ENCODE measurements around the gene ZEB2. TPM values are rescaled to one million over a fixed set of nuclear protein-coding genes. Genes with fewer than 3 reads are reported as not detected.

Gene ZEB2
- total and polyA plus RNA-seq, 12 donors, result 17.2 to 99.5 (median 83.0) TPM

- H3K9me3 ChIP-seq, result no peaks in the 10 kb centered on the region
- H3K27ac ChIP-seq, result peak overlapping the region; percentile 57 to 86 (median 78)
- intact Hi-C loops (cut with DNase I), result loop anchor here in 1 of 10 donors (5.0 kb wide), 1 partner anchor 81 kb away; no protein-coding TSS in a partner anchor
- no peak for TF ChIP-seq CTCF (IDR thresholded peaks at IDR 0.05)
- H3K27me3 ChIP-seq, result no peaks in the 10 kb centered on the region
- H3K4me3 ChIP-seq, result peak overlapping the region in 9 of 10 donors; percentile 5 to 44 (median 32)
- ATAC-seq (peak; percentile 66 to 88 (median 84)), DNase-seq (peak in 1 of 2 donors; percentile 35)
- peaks cover 0 to 94% (median 65%) of the 10 kb centered on the region in 9 donors for H3K4me1 ChIP-seq
- 31 to 36% methylated on average over 10 of the region's 10 CpGs for WGBS, 2 donors
- H3K36me3 ChIP-seq, result peaks cover 0 to 55% (median 0%) of the 10 kb centered on the region in 9 donors
These were observed 89.1 kb downstream of the ZEB2 start for GRCh38 chr2:144430722-144431391.

- peak in 4 of 8 donors; percentile 14 to 37 (median 23) for ATAC-seq
- intact Hi-C loops (cut with DNase I), result loop anchor here in 1 of 10 donors (5.0 kb wide), 1 partner anchor 83 kb away; no protein-coding TSS in a partner anchor
- H3K36me3 ChIP-seq, result peaks cover 0 to 50% (median 0%) of the 10 kb centered on the region in 9 donors
- whole genome bisulfite sequencing, 2 donors, result 34 to 40% methylated on average over 6 of the region's 6 CpGs
- no peaks in the 10 kb centered on the region for H3K27me3 ChIP-seq
- H3K4me1 ChIP-seq, result peaks cover 0 to 98% (median 70%) of the 10 kb centered on the region in 9 donors
- DNase-seq, result no peak
- H3K27ac ChIP-seq, result peak overlapping the region in 6 of 10 donors; percentile 73 to 86 (median 82)
- TF ChIP-seq CTCF (IDR thresholded peaks at IDR 0.05), result no peak
- no peaks in the 10 kb centered on the region for H3K9me3 ChIP-seq
- H3K4me3 ChIP-seq, result peak overlapping the region in 3 of 10 donors; percentile 35 to 44 (median 36)
These were observed 90.4 kb downstream of the ZEB2 start for GRCh38 chr2:144429396-144430112.

- H3K27ac ChIP-seq, result peak overlapping the region in 9 of 10 donors; percentile 6 to 81 (median 35)
- DNase-seq, result no peak
- H3K9me3 ChIP-seq, result no peaks in the 10 kb centered on the region
- H3K4me1 ChIP-seq, result peaks cover 0 to 80% (median 50%) of the 10 kb centered on the region in 9 donors
- intact Hi-C loops (cut with DNase I), result no loop called here
- H3K36me3 ChIP-seq, result peaks cover 0 to 70% (median 5%) of the 10 kb centered on the region in 9 donors
- no peaks in the 10 kb centered on the region for H3K27me3 ChIP-seq
- peak in 6 of 8 donors; percentile 37 to 79 (median 66) for ATAC-seq
- WGBS, 2 donors, result 13 to 14% methylated on average over 4 of the region's 4 CpGs
- TF ChIP-seq CTCF (IDR thresholded peaks at IDR 0.05), result peak in 1 of 9 donors; percentile 4
- no peak overlapping the region for H3K4me3 ChIP-seq
These were observed 92.9 kb downstream of the ZEB2 start for GRCh38 chr2:144426981-144427479.

GRCh38 chr2:144426355-144426754 lies 93.6 kb downstream of the ZEB2 start:
- peaks cover 0 to 77% (median 5%) of the 10 kb centered on the region in 9 donors for H3K36me3 ChIP-seq
- DNase-seq, result no peak
- no peak for ATAC-seq
- 56 to 58% methylated on average over 1 of the region's 1 CpG for WGBS, 2 donors
- H3K27me3 ChIP-seq, result no peaks in the 10 kb centered on the region
- intact Hi-C loops (cut with DNase I), result no loop called here
- no peak for TF ChIP-seq CTCF (IDR thresholded peaks at IDR 0.05)
- peaks cover 0 to 73% (median 47%) of the 10 kb centered on the region in 9 donors for H3K4me1 ChIP-seq
- no peak overlapping the region for H3K4me3 ChIP-seq
- no peaks in the 10 kb centered on the region for H3K9me3 ChIP-seq
- peak overlapping the region in 8 of 10 donors; percentile 6 to 81 (median 36) for H3K27ac ChIP-seq
